HG03060 (cell line): ENCODE data around the gene LYPD1.

Source experiments
- ATAC-seq: cut with Tn5 transposase; IDR thresholded peaks from one replicate; pipeline ENCODE4 v1.9.1; 2021; ENCODE audit warnings: low read depth, moderate number of reproducible peaks; ENCODE audit not compliant: unreplicated experiment

The LYPD1 gene

DNA sequence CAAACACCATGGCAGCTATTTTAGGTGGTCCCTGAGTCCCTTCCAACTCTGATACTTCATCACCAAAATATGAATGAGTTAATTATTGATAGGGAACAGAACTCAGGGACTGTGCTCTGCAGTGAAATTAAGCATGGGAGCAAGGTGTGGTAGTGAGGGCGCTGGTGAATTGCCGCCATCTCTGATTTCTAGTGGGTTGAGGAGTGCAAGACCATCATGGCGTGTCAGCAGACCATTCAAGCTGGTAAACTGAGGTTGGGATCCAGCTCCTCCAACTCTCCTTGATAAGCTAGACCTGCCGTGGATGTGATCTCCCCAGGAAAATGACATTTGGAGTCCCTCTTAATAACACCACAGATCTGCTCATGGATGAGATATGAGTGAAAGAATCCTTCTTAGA, 70.4 kb downstream of the LYPD1 start:
- ATAC-seq = no peak

DNA sequence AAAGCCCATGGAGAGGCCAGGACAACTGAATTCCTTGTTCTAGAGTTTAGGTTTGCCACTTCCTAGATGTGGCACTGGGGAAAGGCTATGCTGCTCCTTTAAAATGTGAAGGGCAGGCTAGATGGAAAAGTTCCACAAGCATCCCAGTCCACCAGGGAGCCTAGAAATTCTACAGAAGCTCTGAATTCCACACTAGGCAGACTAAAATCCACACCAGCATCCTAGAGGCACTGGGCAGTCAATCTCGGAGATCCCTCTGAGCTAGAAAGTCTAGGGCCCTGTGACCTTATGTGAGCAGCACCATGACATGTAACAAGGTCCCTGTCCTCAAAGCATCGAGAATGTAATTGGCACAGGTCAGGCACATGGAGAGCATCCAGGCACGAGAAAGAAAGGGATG, 71.5 kb downstream of the LYPD1 start:
- no peak for ATAC-seq

DNA sequence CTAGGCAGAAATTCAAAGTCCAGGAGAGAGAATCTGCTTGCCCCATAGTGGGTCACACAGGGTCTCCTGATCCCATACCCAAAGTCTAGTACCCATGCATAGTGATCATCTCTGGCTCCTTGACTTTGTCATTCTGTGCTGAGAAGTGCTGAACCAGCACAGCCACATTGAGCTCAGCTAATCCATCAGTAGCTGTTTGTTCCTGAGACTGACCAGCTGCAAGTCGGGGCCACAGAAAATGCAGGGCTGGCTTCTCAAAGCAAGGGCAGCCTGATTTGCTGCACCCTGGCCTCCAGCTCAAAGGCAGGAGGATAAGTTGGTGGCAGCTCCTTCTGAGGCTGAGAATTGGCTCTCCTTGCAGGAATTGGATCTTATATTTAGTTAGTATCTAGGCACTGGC, 72.2 kb downstream of the LYPD1 start:
- ATAC-seq = no peak

DNA sequence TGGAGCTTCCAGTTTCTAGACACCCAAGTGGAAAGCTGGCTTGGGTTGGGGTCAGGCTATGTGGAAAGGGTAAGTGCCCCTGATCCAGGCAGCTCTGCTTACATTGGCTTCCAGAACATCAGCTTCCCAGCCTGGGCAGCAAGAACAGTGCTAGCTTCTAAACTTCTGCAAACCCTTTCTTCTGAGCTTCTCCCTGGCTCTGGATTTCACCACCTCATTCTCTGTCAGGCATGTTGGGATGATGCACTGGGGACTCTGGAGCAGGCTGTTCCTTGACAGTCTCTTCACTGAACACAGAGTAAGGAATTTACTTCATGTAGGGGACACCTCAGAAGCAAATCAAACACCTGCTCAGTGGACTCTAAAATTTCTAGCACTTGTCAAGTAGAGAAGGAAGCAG, 72.8 kb downstream of the LYPD1 start:
- no peak for ATAC-seq

DNA sequence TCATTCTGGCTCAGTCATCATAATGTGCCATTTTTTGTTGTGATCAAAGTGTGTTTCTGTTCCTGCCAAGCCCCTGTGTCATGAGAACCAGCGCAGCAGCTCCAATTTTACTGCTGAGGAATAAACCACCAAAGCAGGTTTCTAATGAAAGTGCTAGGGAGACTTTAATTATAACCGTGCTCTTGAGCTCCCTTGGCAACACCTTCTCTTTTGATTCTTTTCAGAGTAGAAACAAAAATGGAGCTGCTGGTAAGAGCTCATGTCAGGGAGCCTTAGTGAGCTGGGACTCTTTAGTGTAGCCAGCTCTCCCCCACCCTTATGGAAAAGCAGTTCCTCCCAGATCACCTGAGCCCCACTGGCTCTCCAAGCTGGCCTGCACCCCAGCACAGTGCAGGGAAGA, 74.3 kb downstream of the LYPD1 start:
- no peak for ATAC-seq

DNA sequence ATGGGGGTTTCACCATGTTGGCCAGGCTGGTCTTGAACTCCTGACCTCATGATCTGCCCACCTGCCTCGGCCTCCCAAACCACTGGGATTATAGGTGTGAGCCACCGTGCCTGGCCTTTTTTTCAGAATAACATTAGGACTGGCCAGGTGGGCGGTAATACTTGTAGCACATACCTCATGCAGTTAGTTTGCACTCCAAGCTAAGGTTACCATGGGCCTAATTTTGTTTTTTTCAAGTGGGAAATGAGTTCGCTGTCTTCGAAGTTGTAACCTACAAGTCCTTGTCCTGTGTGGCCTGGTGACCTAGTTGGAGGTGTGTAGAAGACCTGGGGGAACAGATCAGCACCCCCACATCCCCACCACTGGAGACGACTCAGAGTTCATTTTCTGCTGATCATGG, 74.8 kb downstream of the LYPD1 start:
- no peak for ATAC-seq
